H1 (cell line): Measurements from ENCODE around the gene THAP4. TPM values are rescaled to one million over a fixed set of nuclear protein-coding genes. Genes with fewer than 3 reads are reported as not detected.

Source experiments
- RBBP5 ChIP-seq: IDR thresholded peaks from 2 replicates; pipeline ENCODE4 v1.7.1; 2012; ENCODE audit warnings: low read depth, mild to moderate bottlenecking, inconsistent platforms, low read length, moderate library complexity, borderline replicate concordance
- RNF2 ChIP-seq: fragments of 200-900, 300-1000 bp; sonication (generic); IDR thresholded peaks from 2 replicates; pipeline ENCODE4 v1.7.1; 2016; ENCODE audit warnings: borderline replicate concordance, low read depth, mild to moderate bottlenecking, antibody characterized with exemption, low read length; ENCODE audit not compliant: poor library complexity, severe bottlenecking; ENCODE audit errors: missing control alignments
- polyA plus RNA-seq, 7 experiments: library from polyadenylated mRNA; depleted of rRNA in 3 of 7; stranded (reverse) in 5 of 7; unstranded in 2 of 7; fragments of >200 nt in 5 of 7; fragments of 200-250 nt in 2 of 7; gene quantifications; 1 replicate in 5 of 7; 2 replicates in 1 of 7; 4 replicates in 1 of 7; pipeline versions ENCODE4 v1.2.1 to v1.2.3, GENCODE V29; 2011 to 2013; ENCODE audit warnings: missing spikeins in 2 of 7, mixed read lengths in 2 of 7
- total RNA-seq: library from RNA; stranded (reverse); fragmentation: NEBNext Ultra II Directional; extraction: Animal tissue kit (Norgen Biotek cat#: 25700); gene quantifications from 2 replicates; pipeline ENCODE4 v1.2.1, GENCODE V29; 2021
- TF ChIP-seq, protein P1 (sequence below): IDR thresholded peaks from 2 replicates; pipeline ENCODE4 v1.6.1; 2012; ENCODE audit warnings: inconsistent platforms

Gene THAP4
- total and polyA plus RNA-seq, 2 of the 8 experiments (the other 6 are each of a cell fraction or from before 2014, with no cell fraction given): 78.9 to 83.6 TPM

DNA sequence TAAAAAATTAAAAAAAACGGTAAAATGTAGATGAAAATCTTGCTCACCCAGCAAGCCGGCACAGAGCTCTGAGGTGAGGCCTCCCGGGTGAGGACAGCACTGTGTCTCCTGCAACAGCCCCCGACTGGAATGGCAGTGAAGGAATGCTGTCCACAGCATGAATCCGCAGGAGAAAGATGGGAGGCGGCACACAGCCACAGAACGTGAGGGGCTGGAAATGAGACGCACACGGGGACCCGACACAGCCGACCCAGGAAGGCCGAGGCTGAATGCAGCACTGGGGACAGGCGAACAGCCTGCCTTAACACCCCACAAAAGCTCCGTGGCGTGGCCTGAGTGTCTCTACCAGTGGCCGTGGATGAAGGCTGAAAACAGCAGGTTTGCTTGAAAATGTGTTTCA is 43.7 kb downstream of the THAP4 start (continued):
- TF ChIP-seq, protein P1, sequence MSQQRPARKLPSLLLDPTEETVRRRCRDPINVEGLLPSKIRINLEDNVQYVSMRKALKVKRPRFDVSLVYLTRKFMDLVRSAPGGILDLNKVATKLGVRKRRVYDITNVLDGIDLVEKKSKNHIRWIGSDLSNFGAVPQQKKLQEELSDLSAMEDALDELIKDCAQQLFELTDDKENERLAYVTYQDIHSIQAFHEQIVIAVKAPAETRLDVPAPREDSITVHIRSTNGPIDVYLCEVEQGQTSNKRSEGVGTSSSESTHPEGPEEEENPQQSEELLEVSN: no peak
- TF ChIP-seq RBBP5: no peak
- no peak for TF ChIP-seq RNF2
